Measurements from ENCODE around the gene RUNX2.

RUNX2 gene

DNA sequence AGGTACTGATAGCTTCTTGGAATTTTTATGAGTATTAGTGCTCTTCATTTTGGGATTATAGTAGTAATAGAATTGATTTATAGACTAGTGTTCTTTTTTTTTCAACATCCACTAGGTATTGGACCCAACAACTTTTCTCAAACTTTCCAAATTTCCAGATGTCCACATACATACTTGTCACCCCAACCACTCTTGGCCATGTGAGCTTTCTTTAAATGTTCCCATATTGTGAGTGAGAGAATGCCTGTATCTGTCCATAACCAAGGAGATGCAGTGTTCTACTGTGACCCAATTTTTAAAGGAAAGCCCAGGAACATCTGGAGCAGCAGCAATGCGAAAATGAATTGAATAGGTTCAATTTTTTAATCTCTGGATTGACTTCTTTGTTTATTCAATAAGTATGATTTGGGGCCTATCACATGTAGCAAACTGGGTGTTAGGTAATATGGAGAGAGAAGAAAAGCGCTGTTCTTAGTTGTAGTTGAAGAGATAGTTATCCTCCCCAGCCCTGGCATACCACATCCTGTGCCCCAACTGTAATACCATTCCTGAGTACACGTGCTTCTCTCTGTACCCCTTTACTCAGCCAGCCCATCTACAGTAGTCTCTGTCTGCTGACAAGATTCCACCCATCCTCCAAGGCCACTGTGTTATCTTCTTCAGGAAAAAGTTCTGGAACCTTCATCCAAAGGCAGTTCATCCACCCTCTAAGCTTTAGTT is 166.4 kb downstream of the RUNX2 start:
- Histone ChIP-seq H3K9me3 (ENCODE audit: control insufficient read depth in 1 of 2, low read length in 2 of 2) (no peaks in the 10 kb centered on the region), H3K27me3 (ENCODE audit: low read depth, low read length) (no peaks in the 10 kb centered on the region), H3K27ac (ENCODE audit: low read length) (no peak overlapping the region), H3K36me3 (ENCODE audit: control insufficient read depth in 1 of 2, insufficient read depth in 2 of 2, low read length in 2 of 2) (no peaks in the 10 kb centered on the region), H3K4me3 (ENCODE audit: low read depth in 1 of 2, low read length in 2 of 2) (no peak overlapping the region), H3K4me1 (ENCODE audit: control insufficient read depth in 1 of 2, insufficient read depth in 2 of 2, low read length in 2 of 2) (no peaks in the 10 kb centered on the region)

DNA sequence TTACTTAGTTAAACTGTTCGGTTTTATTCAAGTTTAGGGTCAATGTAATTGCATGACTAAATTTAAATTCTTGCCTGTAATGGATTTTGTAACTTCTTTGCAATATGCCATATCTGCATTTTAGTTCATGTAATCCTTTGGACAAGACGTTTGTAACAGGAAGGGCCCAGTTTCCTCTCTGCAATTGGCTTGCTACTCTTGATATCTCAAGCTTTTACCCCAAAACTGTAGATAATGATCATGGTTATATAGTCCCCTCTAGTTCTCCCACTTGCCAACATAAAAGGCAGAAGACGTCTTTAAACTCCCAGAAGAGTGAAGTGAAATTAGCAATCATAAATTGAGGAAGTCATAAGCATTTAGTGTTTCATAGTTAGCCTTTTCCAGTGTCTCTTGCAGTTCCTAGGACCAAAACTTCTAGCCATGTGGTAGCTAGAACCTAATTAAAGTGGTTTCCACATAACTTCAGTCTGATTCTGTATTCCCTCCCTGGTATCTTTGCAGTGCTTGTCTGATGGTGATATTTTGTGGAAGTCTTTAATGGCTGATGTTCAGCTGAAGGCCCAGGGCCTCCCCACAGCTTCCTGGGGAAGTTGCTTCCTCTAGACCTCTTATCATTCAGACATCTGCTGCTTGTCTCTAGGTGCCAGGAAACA is 167.4 kb downstream of the RUNX2 start:
- no peak overlapping the region for H3K27ac ChIP-seq (ENCODE audit: low read length)
- no peaks in the 10 kb centered on the region for H3K27me3 ChIP-seq (ENCODE audit: low read depth, low read length)
- H3K36me3 ChIP-seq (ENCODE audit: control insufficient read depth in 1 of 2, insufficient read depth in 2 of 2, low read length in 2 of 2) = no peaks in the 10 kb centered on the region
- no peaks in the 10 kb centered on the region for H3K9me3 ChIP-seq (ENCODE audit: control insufficient read depth in 1 of 2, low read length in 2 of 2)
- no peaks in the 10 kb centered on the region for H3K4me1 ChIP-seq (ENCODE audit: control insufficient read depth in 1 of 2, insufficient read depth in 2 of 2, low read length in 2 of 2)
- no peak overlapping the region for H3K4me3 ChIP-seq (ENCODE audit: low read depth in 1 of 2, low read length in 2 of 2)

DNA sequence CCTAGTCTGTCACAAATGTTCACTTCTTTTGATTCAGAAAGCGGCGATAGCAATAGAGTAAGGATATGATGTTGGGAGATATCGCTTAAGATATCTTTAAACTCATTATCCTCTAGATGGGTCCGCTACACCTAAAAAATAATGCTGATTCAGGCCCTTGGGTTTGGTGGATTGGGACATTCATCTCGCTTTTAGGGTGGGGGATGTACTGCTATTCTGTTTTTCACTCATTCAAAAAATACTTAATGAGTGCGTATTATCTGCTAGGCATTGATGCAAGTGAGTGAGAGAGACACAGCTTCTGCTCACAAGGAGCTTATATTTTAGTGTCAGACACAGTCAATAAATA is 167.9 kb downstream of the RUNX2 start:
- Histone ChIP-seq H3K36me3 (ENCODE audit: control insufficient read depth in 1 of 2, insufficient read depth in 2 of 2, low read length in 2 of 2) (no peaks in the 10 kb centered on the region), H3K4me1 (ENCODE audit: control insufficient read depth in 1 of 2, insufficient read depth in 2 of 2, low read length in 2 of 2) (no peaks in the 10 kb centered on the region), H3K4me3 (ENCODE audit: low read depth in 1 of 2, low read length in 2 of 2) (no peak overlapping the region), H3K27ac (ENCODE audit: low read length) (no peak overlapping the region), H3K27me3 (ENCODE audit: low read depth, low read length) (no peaks in the 10 kb centered on the region), H3K9me3 (ENCODE audit: control insufficient read depth in 1 of 2, low read length in 2 of 2) (no peaks in the 10 kb centered on the region)

DNA sequence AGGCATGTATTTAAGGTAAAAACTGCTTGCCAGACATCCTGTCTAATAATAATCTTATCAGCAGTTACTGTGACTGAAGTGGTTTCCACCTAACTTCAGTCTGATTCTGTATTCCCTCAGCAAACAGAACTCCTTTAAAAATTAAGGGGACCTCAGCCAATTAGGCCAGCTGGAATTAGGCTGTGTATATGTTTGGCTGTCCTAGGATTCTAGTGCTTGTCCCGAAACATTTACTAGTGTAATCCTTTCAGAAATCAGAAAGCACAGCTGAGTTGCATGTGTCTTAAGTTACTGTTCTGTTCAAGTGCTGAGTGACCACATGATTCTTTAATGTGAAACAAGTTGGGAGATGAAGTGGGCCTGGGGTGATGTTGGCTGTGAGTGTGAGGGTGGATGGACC is 170.5 kb downstream of the RUNX2 start:
- Histone ChIP-seq H3K27me3 (ENCODE audit: low read depth, low read length) (no peaks in the 10 kb centered on the region), H3K27ac (ENCODE audit: low read length) (no peak overlapping the region), H3K4me3 (ENCODE audit: low read depth in 1 of 2, low read length in 2 of 2) (no peak overlapping the region), H3K9me3 (ENCODE audit: control insufficient read depth in 1 of 2, low read length in 2 of 2) (no peaks in the 10 kb centered on the region), H3K4me1 (ENCODE audit: control insufficient read depth in 1 of 2, insufficient read depth in 2 of 2, low read length in 2 of 2) (no peaks in the 10 kb centered on the region), H3K36me3 (ENCODE audit: control insufficient read depth in 1 of 2, insufficient read depth in 2 of 2, low read length in 2 of 2) (no peaks in the 10 kb centered on the region)

DNA sequence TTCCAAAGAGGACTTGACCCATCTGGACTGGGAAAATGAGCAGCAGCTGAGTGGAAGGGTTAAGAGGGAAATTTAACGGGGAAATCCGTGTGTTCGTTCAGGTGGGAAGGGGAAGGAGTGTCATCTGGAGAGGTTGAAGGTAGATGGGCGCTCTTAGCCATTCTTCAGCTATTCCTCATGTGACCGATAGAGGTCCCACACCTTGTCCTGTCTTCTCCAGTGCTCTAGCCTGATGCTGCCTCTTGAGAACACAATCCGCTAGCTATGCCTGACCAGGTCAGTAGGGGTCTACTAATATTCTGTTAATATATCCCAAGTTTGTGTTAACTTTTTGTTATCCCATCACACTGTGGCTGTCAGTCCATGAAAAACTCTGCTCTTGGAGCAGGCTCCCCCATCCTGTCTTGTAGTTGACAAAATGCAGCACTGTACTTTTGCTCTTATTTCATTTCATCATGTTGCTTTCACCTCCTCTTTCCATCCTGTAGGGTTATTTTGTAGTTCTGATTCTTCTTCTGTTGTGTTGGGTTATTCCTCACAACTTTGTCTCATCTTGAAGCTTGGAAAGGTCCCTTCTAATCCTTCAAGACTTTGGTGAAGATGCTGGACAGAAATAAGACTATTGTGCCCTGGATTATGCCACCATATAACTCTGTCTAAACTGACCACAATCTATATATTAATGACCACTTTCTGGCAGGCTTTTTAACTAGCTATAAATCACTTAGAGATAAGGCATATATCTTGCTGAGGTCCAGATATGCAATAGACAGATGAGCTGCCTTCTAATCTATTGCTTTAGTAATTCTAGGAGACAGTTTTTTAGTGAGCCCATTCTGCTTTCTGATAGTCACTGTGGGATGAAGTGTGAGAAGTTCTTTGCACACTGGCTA is 173.0 kb downstream of the RUNX2 start:
- no peaks in the 10 kb centered on the region for H3K36me3 ChIP-seq (ENCODE audit: control insufficient read depth in 1 of 2, insufficient read depth in 2 of 2, low read length in 2 of 2)
- H3K4me1 ChIP-seq (ENCODE audit: control insufficient read depth in 1 of 2, insufficient read depth in 2 of 2, low read length in 2 of 2) = peaks cover 0 to 16% of the 10 kb centered on the region in 2 donors
- H3K9me3 ChIP-seq (ENCODE audit: control insufficient read depth in 1 of 2, low read length in 2 of 2) = no peaks in the 10 kb centered on the region
- H3K4me3 ChIP-seq (ENCODE audit: low read depth in 1 of 2, low read length in 2 of 2) = no peak overlapping the region
- H3K27me3 ChIP-seq (ENCODE audit: low read depth, low read length) = no peaks in the 10 kb centered on the region
- no peak overlapping the region for H3K27ac ChIP-seq (ENCODE audit: low read length)

DNA sequence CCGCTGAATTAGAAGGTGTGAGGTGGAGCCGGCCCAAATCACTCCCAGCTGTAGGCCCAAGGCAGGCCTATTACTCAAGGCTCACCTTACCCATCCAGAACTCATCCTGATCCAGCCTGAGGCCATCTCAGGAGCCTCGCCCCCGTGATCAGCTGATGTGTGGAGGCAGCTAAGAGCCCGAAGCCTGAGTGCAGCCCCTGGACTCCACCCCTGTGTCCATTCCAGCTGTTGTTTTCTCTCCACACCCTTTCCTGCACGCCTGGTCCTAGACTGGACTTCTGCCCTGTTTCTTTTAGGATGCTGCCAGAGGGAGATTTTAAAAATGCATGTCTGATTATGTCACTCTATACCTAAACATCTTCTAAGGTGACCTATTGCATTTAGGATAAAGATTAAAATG is 174.3 kb downstream of the RUNX2 start:
- Histone ChIP-seq H3K36me3 (ENCODE audit: control insufficient read depth in 1 of 2, insufficient read depth in 2 of 2, low read length in 2 of 2) (no peaks in the 10 kb centered on the region), H3K27me3 (ENCODE audit: low read depth, low read length) (no peaks in the 10 kb centered on the region), H3K4me1 (ENCODE audit: control insufficient read depth in 1 of 2, insufficient read depth in 2 of 2, low read length in 2 of 2) (peaks cover 0 to 16% of the 10 kb centered on the region in 2 donors), H3K9me3 (ENCODE audit: control insufficient read depth in 1 of 2, low read length in 2 of 2) (no peaks in the 10 kb centered on the region), H3K27ac (ENCODE audit: low read length) (no peak overlapping the region), H3K4me3 (ENCODE audit: low read depth in 1 of 2, low read length in 2 of 2) (no peak overlapping the region)

DNA sequence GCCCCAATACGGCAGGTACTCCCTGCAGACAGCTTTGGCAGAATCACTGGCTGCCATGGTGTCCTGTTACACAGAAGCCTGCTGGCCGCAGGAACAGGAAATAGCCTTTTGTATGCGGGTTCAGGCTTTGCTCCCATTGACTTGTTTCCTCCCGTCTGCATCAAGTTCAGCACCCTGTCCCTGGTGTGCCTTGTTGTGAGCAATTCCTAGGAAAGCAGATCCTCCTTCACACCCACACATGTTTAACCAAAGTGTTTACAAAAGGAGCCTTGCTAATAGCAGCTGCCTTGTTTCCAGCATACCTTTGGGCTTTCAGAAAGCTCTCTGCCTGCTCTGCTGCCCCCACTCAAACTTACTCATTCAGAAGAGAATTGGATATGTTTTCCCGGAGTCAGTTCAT is 176.8 kb downstream of the RUNX2 start:
- H3K27ac ChIP-seq (ENCODE audit: low read length) = no peak overlapping the region
- H3K4me1 ChIP-seq (ENCODE audit: control insufficient read depth in 1 of 2, insufficient read depth in 2 of 2, low read length in 2 of 2) = peaks cover 0 to 16% of the 10 kb centered on the region in 2 donors
- H3K27me3 ChIP-seq (ENCODE audit: low read depth, low read length) = no peaks in the 10 kb centered on the region
- H3K4me3 ChIP-seq (ENCODE audit: low read depth in 1 of 2, low read length in 2 of 2) = no peak overlapping the region
- no peaks in the 10 kb centered on the region for H3K9me3 ChIP-seq (ENCODE audit: control insufficient read depth in 1 of 2, low read length in 2 of 2)
- no peaks in the 10 kb centered on the region for H3K36me3 ChIP-seq (ENCODE audit: control insufficient read depth in 1 of 2, insufficient read depth in 2 of 2, low read length in 2 of 2)

DNA sequence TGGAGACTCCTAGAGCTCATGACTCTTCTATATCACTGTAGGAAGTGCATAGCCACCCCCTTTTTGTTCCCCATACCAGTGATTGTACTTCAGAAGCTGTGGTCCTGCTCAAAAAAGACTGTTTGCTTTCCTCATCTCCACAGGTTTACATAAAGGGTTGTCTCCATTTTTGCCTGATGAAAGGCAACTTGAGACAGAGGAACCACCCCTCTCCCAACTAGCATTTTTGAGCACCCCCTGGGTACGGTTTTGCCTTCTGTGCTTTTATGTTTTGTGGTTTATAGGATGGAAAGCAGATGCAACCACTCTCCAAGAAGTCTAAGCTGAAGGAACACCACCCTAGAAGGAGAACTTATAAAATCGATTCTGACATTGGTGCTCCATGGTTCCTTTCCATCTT is 177.3 kb downstream of the RUNX2 start:
- Histone ChIP-seq H3K4me1 (ENCODE audit: control insufficient read depth in 1 of 2, insufficient read depth in 2 of 2, low read length in 2 of 2) (peaks cover 0 to 16% of the 10 kb centered on the region in 2 donors), H3K27ac (ENCODE audit: low read length) (no peak overlapping the region), H3K36me3 (ENCODE audit: control insufficient read depth in 1 of 2, insufficient read depth in 2 of 2, low read length in 2 of 2) (no peaks in the 10 kb centered on the region), H3K9me3 (ENCODE audit: control insufficient read depth in 1 of 2, low read length in 2 of 2) (no peaks in the 10 kb centered on the region), H3K27me3 (ENCODE audit: low read depth, low read length) (no peaks in the 10 kb centered on the region), H3K4me3 (ENCODE audit: low read depth in 1 of 2, low read length in 2 of 2) (no peak overlapping the region)

DNA sequence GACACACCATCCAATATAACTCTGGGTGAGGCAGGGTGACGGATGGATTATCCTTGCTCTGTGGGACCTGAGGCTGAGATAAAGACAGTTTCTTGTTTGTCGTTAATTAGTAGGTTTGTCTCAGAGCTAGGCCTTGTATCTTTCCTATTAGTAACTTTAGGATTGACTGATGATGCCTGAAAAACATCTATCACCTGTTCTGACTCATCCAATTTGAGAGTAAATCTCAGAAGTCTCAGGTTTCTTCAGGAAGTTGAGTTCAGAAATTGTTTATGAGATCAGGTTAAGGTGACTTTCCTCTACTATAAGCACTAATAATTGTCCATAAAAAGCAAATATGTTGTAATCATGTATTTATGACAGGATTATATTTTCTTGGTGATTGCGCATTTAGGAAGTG is 179.1 kb downstream of the RUNX2 start:
- no peaks in the 10 kb centered on the region for H3K9me3 ChIP-seq (ENCODE audit: control insufficient read depth in 1 of 2, low read length in 2 of 2)
- H3K4me3 ChIP-seq (ENCODE audit: low read depth in 1 of 2, low read length in 2 of 2) = no peak overlapping the region
- no peaks in the 10 kb centered on the region for H3K27me3 ChIP-seq (ENCODE audit: low read depth, low read length)
- H3K36me3 ChIP-seq (ENCODE audit: control insufficient read depth in 1 of 2, insufficient read depth in 2 of 2, low read length in 2 of 2) = no peaks in the 10 kb centered on the region
- no peak overlapping the region for H3K27ac ChIP-seq (ENCODE audit: low read length)
- H3K4me1 ChIP-seq (ENCODE audit: control insufficient read depth in 1 of 2, insufficient read depth in 2 of 2, low read length in 2 of 2) = peaks cover 0 to 16% of the 10 kb centered on the region in 2 donors

DNA sequence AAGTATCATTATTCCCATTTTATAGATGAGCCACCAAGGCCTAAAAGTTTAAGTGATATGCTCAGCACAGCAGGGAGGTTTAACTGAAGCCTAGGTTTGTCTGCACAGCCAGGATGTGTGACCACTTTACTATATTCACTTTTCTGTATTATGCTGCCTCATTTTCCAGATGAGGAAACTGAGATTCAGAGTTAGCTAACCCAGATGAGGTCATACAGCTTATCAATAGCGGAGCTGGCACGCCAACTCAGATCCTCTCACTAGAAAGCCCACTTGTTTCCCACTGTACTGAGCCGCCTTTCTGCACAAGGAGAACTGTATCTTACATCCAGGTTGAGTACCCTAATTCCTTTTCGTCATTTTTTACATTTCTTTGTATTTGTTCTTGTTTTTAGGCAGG is 181.3 kb downstream of the RUNX2 start:
- Histone ChIP-seq H3K27me3 (ENCODE audit: low read depth, low read length) (no peaks in the 10 kb centered on the region), H3K36me3 (ENCODE audit: control insufficient read depth in 1 of 2, insufficient read depth in 2 of 2, low read length in 2 of 2) (no peaks in the 10 kb centered on the region), H3K27ac (ENCODE audit: low read length) (no peak overlapping the region), H3K4me1 (ENCODE audit: control insufficient read depth in 1 of 2, insufficient read depth in 2 of 2, low read length in 2 of 2) (peaks cover 0 to 13% of the 10 kb centered on the region in 2 donors), H3K4me3 (ENCODE audit: low read depth in 1 of 2, low read length in 2 of 2) (no peak overlapping the region), H3K9me3 (ENCODE audit: control insufficient read depth in 1 of 2, low read length in 2 of 2) (no peaks in the 10 kb centered on the region)

DNA sequence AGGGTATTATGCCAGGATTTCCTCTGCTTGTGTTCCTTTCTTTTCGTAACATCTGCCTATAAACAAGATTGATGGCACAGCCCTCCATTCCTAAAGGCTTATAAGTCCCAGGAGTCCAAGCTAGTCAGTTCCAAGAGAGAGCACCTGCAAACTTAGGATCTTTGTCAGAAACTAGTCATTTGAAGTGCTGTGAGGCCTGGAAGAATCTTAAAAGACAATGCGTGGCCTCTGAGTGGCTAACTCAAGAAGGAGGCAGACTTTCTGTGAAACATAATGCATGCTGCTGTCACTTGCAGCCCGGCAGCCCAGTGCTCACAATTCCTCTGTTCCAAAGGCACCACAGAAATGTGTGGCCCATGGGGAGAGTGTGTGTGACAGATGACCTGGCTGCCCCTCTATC is 184.6 kb downstream of the RUNX2 start:
- no peaks in the 10 kb centered on the region for H3K4me1 ChIP-seq (ENCODE audit: control insufficient read depth in 1 of 2, insufficient read depth in 2 of 2, low read length in 2 of 2)

More for the DNA sequence above, 184.6 kb downstream of the RUNX2 start:
- Histone ChIP-seq H3K9me3 (ENCODE audit: control insufficient read depth in 1 of 2, low read length in 2 of 2) (no peaks in the 10 kb centered on the region), H3K4me3 (ENCODE audit: low read depth in 1 of 2, low read length in 2 of 2) (no peak overlapping the region), H3K36me3 (ENCODE audit: control insufficient read depth in 1 of 2, insufficient read depth in 2 of 2, low read length in 2 of 2) (no peaks in the 10 kb centered on the region), H3K27me3 (ENCODE audit: low read depth, low read length) (no peaks in the 10 kb centered on the region), H3K27ac (ENCODE audit: low read length) (no peak overlapping the region)

All from muscle layer of duodenum (tissue), 2 donors.